Measurements from ENCODE around the gene FOXD3. TPM values are rescaled to one million over a fixed set of nuclear protein-coding genes. Genes with fewer than 3 reads are reported as not detected.

Gene FOXD3
- total and polyA plus RNA-seq, 3 donors from 2014 or later = 0.37 to 3.5 (median 0.69) TPM

DNA sequence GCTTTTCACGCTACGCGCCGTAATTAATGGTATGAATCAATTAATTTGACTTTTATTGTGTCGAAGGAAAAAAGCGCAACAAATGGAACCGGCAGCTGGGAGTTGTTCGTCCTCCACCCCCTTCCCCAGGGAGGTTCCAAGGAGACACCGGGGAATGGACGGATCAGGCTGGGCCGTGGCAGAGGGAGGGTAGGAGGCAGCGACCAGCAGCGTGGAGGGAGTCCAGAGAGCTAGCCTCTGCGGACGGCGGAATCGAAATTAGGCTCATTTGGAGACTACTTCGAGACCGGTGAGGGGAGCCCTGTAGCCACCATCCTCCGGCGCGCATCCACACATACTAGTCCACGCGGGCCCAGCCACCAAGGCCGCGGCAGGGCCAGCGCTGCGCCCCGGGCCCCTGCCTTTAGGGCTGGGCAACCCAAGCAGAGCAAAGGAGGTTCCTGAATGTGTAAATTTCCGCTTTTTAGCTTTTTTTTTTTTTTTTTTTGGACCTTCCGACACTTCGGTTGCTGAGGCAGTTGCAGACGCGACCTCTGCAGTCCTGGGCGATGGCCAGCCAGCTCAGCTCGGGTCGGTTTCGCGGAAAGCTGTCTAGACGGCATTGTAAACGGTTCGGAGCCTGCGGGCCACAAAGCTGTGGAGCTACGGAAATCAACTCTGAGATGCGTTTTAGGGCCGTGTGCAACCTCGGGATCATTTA is 2.2 kb upstream of the FOXD3 start:
- Histone ChIP-seq H3K9me3 (no peaks in the 10 kb centered on the region), H3K27me3 (no peaks in the 10 kb centered on the region), H3K36me3 (ENCODE audit: low read depth, missing control alignments) (no peaks in the 10 kb centered on the region), H3K4me1 (peaks cover 14% of the 10 kb centered on the region), H3K27ac (no peak overlapping the region), H3K4me3 (no peak overlapping the region)
- no peak for DNase-seq
- 9 to 13% methylated on average over 47 of the region's 47 CpGs for WGBS, 2 donors
- no peak for TF ChIP-seq POLR2A (IDR thresholded peaks at IDR 0.05)
- TF ChIP-seq, protein P1, sequence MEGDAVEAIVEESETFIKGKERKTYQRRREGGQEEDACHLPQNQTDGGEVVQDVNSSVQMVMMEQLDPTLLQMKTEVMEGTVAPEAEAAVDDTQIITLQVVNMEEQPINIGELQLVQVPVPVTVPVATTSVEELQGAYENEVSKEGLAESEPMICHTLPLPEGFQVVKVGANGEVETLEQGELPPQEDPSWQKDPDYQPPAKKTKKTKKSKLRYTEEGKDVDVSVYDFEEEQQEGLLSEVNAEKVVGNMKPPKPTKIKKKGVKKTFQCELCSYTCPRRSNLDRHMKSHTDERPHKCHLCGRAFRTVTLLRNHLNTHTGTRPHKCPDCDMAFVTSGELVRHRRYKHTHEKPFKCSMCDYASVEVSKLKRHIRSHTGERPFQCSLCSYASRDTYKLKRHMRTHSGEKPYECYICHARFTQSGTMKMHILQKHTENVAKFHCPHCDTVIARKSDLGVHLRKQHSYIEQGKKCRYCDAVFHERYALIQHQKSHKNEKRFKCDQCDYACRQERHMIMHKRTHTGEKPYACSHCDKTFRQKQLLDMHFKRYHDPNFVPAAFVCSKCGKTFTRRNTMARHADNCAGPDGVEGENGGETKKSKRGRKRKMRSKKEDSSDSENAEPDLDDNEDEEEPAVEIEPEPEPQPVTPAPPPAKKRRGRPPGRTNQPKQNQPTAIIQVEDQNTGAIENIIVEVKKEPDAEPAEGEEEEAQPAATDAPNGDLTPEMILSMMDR (IDR thresholded peaks at IDR 0.05) = no peak
- intact Hi-C loops (cut with DNase I; ENCODE audit: low total_unique reads) = no loop called here

DNA sequence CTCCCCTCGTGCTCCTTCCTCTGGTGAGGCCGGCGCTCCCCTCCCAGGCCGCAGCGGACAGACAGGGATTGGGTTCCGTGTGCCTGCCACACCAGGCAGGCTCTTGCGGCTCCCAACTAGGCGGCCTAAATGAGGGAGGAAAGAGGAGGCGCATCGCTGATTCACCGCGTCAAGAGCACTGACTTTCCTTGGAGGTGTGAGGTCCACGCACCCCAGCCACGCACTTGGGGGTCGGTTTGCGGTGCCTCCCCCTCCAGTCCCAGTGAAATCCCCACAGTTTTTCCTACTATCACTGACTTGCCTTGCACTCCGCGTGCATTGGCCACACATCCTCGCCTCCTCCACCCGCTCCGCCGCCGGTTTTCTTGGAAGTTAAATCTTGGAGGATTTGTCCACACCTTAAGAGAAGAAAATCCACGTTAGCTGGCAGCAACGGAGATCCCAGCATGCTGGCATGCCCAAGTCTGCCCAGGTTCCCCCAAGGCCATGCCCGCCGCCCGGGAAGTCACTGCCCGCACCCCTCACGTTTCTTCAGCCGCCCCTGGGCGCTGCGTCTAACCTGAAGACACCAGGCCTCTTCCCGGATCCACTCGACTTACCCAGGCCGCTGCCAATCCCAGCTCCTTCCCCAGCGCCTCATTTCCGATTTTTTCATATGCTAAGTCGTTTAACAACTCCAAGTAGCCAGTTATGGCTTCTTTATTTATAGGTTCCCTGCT is 1.1 kb upstream of the FOXD3 start:
- Histone ChIP-seq H3K27me3 (no peaks in the 10 kb centered on the region), H3K27ac (no peak overlapping the region), H3K4me3 (no peak overlapping the region), H3K9me3 (no peaks in the 10 kb centered on the region), H3K4me1 (peaks cover 14% of the 10 kb centered on the region), H3K36me3 (ENCODE audit: low read depth, missing control alignments) (no peaks in the 10 kb centered on the region)
- no peak for DNase-seq
- intact Hi-C loops (cut with DNase I; ENCODE audit: low total_unique reads) = no loop called here
- 13 to 15% methylated on average over 35 to 39 of the region's 39 CpGs for WGBS, 2 donors
- TF ChIP-seq, protein P1 (IDR thresholded peaks at IDR 0.05) = no peak
- no peak for TF ChIP-seq POLR2A (IDR thresholded peaks at IDR 0.05)

DNA sequence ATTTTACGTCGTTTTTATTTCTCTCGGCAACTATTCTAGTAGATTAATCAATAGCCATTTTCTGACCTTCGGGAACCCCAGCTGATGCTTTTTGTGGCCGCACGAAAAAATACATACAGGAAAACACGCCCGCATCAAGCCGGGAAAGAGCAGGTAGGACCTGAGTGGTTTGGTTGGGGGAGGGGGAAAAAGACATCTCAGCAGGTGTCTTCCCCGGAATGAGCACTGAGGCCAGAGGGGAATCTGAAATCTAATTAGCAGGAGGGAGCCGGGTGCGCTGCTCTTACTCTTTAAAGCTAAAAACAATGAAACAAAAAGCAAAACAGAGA is 618 bp upstream of the FOXD3 start:
- no peak for DNase-seq
- H3K4me3 ChIP-seq = peak overlapping the region; percentile 48 to 59
- intact Hi-C loops (cut with DNase I; ENCODE audit: low total_unique reads) = no loop called here
- TF ChIP-seq POLR2A (IDR thresholded peaks at IDR 0.05) = no peak
- TF ChIP-seq, protein P1 (IDR thresholded peaks at IDR 0.05) = no peak
- H3K36me3 ChIP-seq (ENCODE audit: low read depth, missing control alignments) = no peaks in the 10 kb centered on the region
- no peaks in the 10 kb centered on the region for H3K27me3 ChIP-seq
- WGBS, 2 donors = 10 to 15% methylated on average over 12 of the region's 12 CpGs
- H3K9me3 ChIP-seq = no peaks in the 10 kb centered on the region
- H3K4me1 ChIP-seq = peaks cover 14% of the 10 kb centered on the region
- H3K27ac ChIP-seq = no peak overlapping the region

DNA sequence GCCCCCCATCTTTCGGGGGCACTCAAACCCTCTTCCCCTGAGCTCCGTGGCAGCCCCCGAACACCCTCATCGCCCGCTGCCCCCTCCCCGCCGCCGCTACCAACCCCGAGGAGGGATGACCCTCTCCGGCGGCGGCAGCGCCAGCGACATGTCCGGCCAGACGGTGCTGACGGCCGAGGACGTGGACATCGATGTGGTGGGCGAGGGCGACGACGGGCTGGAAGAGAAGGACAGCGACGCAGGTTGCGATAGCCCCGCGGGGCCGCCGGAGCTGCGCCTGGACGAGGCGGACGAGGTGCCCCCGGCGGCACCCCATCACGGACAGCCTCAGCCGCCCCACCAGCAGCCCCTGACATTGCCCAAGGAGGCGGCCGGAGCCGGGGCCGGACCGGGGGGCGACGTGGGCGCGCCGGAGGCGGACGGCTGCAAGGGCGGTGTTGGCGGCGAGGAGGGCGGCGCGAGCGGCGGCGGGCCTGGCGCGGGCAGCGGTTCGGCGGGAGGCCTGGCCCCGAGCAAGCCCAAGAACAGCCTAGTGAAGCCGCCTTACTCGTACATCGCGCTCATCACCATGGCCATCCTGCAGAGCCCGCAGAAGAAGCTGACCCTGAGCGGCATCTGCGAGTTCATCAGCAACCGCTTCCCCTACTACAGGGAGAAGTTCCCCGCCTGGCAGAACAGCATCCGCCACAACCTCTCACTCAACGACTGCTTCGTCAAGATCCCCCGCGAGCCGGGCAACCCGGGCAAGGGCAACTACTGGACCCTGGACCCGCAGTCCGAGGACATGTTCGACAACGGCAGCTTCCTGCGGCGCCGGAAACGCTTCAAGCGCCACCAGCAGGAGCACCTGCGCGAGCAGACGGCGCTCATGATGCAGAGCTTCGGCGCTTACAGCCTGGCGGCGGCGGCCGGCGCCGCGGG is 837 bp downstream of the FOXD3 start:
- 3% methylated on average over 90 of the region's 104 CpGs; no CpG with 5 or more reads in 1 of the 2 donors for WGBS, 2 donors
- Histone ChIP-seq H3K36me3 (ENCODE audit: low read depth, missing control alignments) (no peaks in the 10 kb centered on the region), H3K27me3 (no peaks in the 10 kb centered on the region), H3K27ac (no peak overlapping the region), H3K4me3 (peak overlapping the region; percentile 48 to 59), H3K9me3 (no peaks in the 10 kb centered on the region), H3K4me1 (peaks cover 14% of the 10 kb centered on the region)
- peak; percentile 46 for DNase-seq
- TF ChIP-seq, protein P1 (IDR thresholded peaks at IDR 0.05) = no peak
- no peak for TF ChIP-seq POLR2A (IDR thresholded peaks at IDR 0.05)
- intact Hi-C loops (cut with DNase I; ENCODE audit: low total_unique reads) = no loop called here
